HG03520 (cell line): ENCODE data around the gene HOXD4.

Experiments
- ATAC-seq: cut with Tn5 transposase; IDR thresholded peaks from one replicate; pipeline ENCODE4 v1.9.1; 2021; ENCODE audit warnings: mild to moderate bottlenecking, moderate library complexity; ENCODE audit not compliant: unreplicated experiment

The HOXD4 gene

DNA sequence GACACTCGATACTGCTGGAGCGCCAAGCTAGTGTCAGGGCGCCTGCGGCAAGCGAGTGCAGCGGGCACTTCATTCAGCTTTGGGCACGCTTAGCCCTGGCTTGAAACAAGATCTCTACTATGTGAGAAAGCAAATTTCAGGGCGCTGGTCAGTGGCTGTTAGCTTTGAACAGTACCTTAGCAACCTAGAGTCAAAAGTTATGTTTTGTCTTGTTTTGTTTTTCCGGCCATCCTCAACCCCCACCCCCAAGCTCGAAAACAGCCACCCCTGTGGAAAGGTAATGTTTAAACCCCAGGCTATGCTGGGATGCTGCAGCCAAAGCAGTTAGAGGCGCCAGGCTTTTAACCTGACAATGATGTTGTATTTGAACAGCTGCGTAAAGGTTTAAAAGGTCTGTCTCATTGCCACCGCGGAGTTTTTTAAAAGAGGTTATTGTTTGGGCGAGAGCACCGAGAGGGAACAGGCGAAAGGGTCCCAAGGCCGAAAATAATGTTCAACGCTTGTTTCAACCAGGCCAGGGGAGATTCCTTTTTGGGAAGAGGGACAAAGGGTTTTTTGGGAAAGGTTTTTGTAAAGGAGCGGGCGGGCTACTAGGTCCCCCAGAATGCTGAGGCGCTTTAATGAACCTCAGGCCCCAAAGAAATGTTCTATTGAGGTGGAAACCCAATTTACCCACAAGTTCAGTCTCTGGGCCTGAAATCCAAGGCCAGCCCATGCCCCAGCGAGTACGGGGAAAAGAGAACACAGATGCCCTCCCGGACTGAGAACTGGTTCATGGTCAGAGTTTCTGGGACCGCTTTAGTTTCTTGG, 37.0 kb upstream of the HOXD4 start:
- ATAC-seq = no peak

DNA sequence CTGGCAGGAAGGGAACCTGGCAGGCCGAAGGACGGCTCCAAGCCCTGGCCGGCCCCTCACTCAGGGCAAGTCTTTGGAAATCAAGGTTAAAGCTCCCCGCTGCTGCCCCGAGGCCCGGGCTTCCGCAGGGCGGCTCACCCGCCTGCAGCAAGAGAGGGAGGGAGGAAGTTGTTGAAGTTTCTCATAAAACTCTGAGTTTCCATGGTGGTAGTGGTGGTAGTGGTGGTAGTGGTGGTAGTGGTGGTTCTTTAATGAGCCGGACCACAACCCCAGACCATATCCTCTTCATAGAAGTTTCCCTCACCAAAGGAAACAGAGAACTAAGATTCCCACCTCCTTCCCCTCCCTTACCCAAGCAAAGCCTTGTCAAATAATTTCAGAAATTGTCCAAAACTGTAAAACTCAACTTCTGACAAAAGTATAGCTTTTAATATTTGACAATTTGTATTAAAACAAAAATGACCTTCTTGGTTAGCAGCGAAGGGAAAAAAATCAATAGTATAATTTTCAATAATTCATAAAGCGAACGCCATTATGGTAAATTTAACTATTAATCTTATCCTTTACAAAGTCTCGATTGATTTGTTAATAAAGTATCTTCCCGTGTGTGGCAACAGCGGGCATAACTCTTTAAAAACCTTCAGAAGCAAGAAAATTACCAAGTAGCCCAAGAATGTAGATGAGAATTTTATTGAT, 36.3 kb upstream of the HOXD4 start:
- no peak for ATAC-seq

DNA sequence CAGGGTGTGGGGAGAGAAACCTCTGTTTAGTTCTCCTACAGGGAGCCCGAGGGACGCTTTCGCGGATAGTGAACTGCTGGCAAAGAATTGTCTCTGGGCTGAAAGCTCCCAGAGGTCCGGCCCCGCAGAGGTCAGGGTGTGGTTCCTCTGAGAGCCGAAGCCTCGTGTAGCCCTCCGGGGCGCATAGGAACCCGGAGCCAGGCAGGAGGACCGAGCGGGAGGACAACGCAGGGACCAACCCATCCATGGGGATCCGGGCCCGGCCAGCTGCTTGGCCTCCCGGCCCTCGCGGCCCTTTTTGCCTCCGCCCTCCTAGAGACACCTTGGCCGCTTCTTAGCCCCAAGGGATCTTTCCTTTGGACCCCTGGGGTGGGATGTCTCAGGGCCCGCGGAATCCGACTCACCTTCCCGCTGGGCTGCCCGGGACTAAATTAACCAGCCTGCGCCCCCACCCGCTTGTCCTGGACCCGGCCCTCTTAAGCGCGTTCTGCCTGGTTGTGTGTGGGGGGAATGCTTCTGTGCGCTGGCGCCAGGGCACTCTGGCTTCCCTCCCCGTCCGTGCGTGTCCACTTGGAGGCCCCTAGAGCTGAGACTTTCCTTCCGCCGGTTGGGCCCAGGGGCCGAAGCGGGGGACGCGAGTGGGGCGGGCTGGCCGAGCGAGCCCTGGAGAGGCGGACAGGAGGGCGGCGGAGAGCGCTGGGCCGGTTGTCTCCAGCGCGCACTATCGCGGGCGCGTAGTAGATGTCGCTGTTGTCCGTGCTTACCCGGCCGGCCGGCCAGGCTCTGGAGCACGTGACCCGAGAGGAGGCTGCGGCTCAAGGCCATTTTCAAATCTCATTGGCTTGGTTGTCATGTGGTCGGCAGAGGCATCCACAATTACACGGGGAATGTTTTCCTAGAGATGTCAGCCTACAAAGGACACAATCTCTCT, 35.2 kb upstream of the HOXD4 start, which contains the start of gene HOXD10:
TSS of gene HOXD10 (plus strand) at position 896 of the 931 bp plus-strand sequence. CDS start 56 bp downstream, outside the sequence.
- ATAC-seq = no peak

DNA sequence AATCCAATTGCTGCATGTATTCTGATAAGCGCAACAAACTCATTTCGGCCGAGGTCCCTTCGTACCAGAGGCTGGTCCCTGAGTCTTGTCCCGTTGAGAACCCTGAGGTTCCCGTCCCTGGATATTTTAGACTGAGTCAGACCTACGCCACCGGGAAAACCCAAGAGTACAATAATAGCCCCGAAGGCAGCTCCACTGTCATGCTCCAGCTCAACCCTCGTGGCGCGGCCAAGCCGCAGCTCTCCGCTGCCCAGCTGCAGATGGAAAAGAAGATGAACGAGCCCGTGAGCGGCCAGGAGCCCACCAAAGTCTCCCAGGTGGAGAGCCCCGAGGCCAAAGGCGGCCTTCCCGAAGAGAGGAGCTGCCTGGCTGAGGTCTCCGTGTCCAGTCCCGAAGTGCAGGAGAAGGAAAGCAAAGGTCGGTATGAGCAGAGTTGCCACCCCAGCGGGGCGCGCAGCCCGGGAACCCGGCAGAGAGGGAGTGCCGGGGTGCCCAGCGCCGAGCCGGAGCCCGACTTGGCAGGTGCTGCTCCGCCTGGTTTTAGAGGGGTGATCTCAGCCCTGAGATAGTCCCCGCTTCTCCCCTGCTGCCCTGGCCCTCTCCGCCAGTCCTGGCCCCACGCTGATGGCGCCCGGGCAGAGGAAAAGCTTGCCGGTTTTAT, 34.1 kb upstream of the HOXD4 start:
- no peak for ATAC-seq

DNA sequence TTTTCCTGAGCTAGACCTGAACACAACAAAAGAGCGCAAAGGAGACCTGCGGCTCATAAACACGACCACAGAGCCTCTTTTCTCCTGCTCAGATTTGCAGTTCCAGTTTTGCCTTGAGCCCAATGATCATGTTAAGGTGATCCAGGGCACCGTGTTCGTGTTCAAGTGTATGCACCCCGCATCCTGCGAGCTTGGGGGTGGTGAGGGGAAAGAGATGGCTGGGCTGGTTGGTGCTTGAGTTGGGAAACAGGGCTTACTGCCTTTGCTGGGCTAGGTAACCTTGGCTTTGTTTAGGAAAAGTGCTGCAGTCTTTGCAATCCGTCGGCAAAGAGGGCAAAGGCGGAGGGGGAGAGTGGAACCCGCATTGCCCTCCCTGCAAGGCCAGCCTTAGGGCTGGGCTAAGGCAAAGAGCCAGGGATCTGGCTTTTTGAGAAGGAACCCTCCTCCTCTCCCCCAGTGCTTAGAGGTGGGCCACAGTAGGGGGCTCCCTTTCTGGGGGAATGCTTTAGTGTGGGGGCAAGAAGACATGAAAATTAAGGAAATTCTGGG, 33.5 kb upstream of the HOXD4 start:
- ATAC-seq = no peak

DNA sequence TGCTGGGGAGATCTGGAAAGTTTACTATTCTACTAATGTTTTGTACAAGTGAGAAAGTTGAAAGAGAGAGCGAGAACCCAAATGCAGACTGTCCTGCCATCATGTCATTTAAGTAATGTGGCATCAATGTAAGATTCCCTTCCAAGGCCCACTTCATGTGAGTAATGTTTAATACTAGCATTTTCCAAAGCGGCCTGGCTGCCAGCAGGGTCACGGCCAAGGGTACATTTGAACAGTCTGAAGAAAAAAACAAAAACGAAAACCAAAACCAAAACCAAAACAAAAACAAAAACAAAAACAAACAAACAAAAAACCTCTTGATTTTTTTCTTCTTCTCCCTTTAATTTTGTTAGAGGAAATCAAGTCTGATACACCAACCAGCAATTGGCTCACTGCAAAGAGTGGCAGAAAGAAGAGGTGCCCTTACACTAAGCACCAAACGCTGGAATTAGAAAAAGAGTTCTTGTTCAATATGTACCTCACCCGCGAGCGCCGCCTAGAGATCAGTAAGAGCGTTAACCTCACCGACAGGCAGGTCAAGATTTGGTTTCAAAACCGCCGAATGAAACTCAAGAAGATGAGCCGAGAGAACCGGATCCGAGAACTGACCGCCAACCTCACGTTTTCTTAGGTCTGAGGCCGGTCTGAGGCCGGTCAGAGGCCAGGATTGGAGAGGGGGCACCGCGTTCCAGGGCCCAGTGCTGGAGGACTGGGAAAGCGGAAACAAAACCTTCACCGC, 32.6 kb upstream of the HOXD4 start:
- no peak for ATAC-seq

DNA sequence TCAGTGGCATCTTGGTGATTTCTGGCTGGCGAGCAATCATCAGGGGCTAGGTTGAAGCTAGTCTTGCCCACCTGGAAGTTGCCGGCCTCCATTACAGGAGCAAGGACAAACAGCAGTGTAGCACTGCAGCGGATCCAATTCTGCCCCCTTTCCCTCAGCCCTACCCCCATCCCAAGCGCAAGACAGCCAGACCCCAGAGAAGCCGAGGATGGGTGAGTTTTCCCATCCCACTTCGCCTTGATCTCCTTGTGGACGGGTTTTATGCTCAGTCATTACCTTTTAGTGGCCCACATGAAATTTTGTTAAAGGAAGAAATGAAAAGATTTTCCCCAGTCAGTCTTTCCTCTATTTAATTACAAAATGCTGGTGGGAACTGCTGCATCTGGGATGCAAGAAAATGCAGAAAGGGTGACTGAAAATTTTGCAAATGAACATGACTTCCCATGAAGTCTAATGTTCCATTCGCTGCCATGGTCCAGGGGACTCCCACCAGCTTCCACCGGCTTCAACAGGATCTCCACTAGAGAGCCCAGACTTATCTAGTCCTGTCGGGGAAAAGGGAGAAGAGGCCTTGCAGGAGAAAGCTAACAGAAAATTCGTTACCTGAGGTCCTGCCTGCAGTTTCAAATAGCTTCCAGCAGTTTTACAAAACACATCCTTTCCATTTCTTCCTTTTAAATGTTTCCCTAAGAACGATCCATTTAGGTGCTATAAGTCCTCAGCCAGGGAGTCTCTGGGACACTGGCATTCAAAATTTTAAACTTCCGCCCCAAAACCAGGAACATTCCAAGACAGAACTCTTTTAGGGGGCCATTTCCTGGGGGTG, 30.8 kb upstream of the HOXD4 start:
- no peak for ATAC-seq

DNA sequence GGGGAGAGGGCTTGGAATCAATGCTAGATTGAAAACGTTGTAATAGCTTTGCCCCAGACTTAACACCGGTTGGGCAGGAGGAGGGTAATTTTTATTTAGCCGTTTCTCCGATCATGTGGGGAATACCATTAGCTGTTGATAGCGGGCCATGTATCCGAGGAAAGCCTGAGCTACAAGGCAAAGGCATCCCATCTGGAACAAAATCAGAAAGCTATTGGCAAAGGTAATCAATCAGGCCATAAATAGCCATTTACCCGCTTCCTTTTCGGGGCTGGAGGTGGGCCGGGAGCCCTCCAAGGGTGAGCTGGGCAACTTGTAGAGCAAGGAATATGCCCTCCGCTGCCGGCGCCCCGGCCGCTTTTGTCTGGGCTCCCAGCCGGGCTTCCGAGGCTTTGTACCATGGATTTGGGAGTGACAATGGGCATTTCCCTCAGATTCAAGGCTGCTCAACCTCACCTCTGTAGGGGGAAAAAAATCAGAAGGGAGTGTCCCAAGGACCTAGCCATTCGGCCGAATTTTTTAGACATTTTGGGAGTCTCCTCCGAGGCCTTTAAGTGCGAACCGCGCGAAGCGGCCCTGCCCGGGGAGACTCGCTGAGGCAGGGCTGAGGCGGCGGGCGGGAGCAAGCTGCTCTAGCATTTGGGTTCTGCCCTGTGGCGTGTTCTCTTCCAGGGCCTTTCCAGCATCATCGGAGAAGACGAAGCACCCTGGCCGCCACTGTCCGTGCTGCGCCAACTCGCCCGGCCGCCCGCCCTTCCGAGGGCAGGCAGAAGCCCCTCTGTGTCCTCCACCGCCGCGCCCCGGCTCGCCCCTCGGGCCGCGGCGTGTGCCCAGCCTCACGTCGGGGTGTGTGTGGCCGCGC, 29.9 kb upstream of the HOXD4 start:
- ATAC-seq = no peak

DNA sequence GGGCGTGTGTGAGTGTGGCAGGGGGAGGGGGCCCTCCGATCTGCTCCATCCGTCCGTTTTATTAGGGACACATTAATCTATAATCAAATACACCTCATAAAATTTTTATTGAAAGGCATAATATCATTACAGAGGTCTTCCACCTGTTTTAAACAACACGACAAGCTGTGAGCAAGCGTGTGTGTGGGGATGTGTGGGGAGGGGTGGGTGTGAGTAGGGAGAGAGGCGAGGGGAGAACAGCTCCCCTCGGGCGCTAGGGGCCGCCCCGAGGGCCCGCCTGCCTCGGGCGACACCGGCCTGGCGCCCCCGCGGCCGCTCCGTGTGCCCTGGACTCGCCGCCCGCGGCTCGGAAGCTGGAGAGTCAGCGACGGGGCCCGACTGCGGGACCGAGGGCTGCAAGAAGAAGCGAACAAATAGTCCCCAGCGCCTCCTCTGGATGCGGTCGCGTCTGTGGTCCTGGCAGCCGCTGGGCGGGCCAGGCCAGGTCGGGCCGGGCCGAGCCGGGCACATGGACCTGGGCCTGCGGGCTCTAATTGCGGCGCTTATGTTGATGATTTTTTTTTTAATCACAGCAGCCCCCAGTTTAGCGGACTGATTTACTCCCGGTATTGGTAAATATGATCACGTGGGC, 29.2 kb upstream of the HOXD4 start:
- ATAC-seq = no peak

DNA sequence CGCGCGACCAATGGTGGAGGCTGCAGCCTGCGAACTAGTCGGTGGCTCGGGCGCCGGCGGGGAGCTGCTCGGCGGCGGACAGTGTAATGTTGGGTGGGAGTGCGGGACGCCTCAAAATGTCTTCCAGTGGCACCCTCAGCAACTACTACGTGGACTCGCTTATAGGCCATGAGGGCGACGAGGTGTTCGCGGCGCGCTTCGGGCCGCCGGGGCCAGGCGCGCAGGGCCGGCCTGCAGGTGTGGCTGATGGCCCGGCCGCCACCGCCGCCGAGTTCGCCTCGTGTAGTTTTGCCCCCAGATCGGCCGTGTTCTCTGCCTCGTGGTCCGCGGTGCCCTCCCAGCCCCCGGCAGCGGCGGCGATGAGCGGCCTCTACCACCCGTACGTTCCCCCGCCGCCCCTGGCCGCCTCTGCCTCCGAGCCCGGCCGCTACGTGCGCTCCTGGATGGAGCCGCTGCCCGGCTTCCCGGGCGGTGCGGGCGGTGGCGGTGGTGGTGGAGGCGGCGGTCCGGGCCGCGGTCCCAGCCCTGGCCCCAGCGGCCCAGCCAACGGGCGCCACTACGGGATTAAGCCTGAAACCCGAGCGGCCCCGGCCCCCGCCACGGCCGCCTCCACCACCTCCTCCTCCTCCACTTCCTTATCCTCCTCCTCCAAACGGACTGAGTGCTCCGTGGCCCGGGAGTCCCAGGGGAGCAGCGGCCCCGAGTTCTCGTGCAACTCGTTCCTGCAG, 28.5 kb upstream of the HOXD4 start, which contains the start of gene HOXD9:
TSS of gene HOXD9 (plus strand) at position 37 of the 728 bp plus-strand sequence. CDS start at position 87, 50 bp downstream.
- ATAC-seq = no peak

DNA sequence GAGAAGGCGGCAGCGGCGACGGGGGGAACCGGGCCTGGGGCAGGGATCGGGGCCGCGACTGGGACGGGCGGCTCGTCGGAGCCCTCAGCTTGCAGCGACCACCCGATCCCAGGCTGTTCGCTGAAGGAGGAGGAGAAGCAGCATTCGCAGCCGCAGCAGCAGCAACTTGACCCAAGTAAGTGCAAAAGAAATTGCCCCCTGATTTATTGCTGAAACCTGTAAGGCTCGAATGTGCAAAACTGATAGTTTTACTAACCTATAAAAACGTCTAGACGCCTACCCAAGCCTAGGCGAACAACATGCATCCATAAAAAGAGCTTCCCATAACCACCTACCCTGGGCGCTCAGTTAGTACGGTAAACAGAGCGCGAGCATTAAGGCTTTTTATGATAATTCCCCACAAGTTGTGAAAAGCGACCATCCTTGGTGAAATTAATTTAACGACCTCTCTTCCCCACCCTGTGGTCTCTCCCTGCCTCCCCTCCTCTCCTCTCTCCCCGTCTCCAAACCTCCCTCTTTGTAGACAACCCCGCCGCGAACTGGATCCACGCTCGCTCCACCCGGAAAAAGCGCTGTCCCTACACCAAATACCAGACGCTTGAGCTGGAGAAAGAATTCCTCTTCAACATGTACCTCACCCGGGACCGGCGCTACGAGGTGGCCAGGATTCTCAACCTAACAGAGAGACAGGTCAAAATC, 27.8 kb upstream of the HOXD4 start:
- ATAC-seq = no peak

DNA sequence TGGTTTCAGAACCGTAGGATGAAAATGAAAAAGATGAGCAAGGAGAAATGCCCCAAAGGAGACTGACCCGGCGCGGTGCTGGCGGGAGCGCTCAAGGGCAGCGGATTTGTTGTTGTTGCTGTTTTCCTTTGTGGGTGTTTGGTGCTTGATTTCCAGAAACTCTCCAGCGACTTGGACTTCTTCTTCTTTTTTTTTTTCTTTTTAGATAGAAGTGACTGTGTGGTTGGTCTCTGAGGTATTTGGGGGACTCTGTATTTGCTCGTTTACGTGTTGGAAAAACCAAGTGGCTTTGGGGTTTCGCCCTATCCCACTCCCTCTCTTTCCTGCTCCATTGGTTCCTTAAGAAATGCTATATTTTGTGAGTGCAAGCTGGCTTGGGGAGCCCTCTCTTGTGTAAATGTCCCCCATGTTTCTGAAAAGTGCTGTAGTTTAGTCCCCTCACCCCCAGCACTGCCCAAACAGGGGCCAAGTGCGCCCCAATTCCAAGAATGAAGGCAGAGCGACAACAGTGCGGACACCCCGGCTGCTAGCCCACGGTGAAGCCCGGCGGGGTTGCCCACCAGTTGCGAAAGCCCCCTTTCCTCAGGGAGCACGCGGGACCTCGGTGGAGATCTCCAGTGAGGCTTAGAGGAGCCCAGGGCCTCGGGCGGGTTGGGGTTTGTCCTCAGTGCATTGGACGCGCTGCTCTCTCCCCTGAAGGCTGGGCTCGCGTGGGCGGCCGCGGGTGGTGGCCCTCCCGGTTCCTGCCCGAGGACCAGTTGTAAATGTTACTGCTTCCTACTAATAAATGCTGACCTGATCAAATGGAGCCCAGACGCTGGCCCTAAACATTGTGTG, 27.0 kb upstream of the HOXD4 start:
- no peak for ATAC-seq

DNA sequence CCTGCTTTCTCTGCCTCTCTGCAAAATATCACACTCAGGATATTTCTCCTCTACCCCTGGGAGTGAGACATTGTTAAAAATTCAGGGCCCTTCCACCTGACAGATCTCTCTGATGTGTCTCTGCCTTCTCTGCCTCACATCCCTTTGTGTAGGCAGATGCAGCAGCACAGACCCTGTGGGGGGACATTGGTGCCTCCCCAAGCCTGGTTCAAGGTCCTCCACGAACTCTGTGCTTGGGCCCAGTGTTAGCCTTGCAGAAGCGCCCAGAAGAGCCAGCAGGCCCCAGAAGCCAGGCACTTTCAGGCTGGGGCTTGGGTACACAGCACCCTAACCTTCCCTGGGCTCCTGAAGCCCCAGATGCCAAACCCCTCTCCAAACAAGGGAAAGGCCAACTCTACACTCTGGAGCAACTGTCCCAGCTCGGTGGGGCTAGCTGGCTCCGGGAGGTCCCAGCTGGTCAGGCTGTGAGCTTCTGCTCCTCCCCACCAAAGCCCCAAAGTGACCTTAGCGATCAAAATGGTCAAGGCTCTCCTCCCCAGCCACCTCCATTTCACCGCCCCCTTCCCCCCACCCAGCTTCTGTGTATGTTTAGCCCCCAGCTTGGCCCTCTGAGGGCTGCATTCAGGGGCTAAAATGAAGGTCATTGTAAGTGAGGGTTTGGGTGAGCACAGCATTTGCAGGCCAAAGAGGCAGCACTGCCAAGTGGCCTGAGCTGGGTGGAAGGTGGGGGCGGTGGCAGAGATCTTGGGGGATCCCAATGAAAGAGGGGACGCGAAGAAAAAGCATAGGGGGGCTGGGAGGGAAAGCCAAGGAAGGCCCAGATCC, 26.2 kb upstream of the HOXD4 start:
- no peak for ATAC-seq

DNA sequence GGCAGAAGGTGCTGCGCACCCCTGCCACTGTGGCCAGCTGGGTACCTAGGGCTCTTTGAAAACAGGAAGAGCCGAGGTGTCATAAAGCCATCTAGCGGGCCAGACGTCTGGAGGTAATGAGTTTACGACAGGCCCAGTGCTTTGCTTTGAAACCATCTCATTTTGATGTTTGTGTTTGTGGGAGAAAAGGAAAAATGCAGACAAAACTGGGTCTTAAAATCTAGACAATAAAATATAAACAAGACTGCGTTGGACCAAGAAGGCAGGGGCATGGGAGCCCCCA, 25.6 kb upstream of the HOXD4 start:
- no peak for ATAC-seq
